ENCODE results near the gene GMDS.

GRCh38 chr6:1832844-1833787 lies 412.3 kb downstream of the GMDS start:
- TF ChIP-seq PAWR (CRISPR knock-in tag; IDR thresholded peaks at IDR 0.05; ENCODE audit: borderline replicate concordance) (no peak), POLR2A (IDR thresholded peaks at IDR 0.05; ENCODE audit: insufficient read depth in 1 of 2, low read depth in 2 of 2, low read length in 2 of 2) (no peak), LCORL (IDR thresholded peaks at IDR 0.05) (no peak), LCORL (CRISPR knock-in tag; IDR thresholded peaks at IDR 0.05) (no peak), CTCF (CRISPR knock-in tag; IDR thresholded peaks at IDR 0.05) (no peak), TBP (CRISPR knock-in tag; IDR thresholded peaks at IDR 0.05) (no peak), ZXDC (CRISPR knock-in tag; IDR thresholded peaks at IDR 0.05) (no peak)
- TF ChIP-seq, protein P1, sequence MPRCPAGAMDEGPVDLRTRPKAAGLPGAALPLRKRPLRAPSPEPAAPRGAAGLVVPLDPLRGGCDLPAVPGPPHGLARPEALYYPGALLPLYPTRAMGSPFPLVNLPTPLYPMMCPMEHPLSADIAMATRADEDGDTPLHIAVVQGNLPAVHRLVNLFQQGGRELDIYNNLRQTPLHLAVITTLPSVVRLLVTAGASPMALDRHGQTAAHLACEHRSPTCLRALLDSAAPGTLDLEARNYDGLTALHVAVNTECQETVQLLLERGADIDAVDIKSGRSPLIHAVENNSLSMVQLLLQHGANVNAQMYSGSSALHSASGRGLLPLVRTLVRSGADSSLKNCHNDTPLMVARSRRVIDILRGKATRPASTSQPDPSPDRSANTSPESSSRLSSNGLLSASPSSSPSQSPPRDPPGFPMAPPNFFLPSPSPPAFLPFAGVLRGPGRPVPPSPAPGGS (CRISPR knock-in tag; IDR thresholded peaks at IDR 0.05): no peak
